NT2/D1 (cell line): ENCODE data around the gene ASCC2.

ENCODE experiments used
- SUZ12 ChIP-seq: IDR thresholded peaks from 2 replicates; pipeline ENCODE4 v1.6.1; 2011; ENCODE audit not compliant: insufficient read length, insufficient read depth; ENCODE audit errors: extremely low read depth
- YY1 ChIP-seq: IDR thresholded peaks from 2 replicates; pipeline ENCODE4 v1.6.1; 2011; ENCODE audit not compliant: insufficient read length, insufficient read depth

DNA sequence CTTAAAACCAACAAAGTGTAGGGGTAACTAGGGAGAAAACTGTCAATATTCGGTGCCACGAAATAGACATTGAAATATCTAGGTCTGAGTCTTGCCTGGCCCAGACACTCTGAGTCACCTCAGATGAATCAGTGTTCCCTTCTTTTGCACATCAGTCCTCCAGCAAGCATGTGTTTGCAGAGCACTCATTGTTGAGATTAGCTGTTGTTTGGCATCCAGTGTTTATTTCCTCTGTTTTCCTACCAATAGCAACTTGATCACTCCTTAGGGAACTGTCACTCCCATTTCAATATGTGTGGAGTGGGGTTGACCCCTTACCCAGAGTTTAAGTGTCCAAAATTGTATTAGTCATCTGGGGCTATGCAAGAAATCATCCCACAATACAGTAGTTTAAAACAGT lies 4.7 kb upstream of the ASCC2 start:
- TF ChIP-seq YY1 (no peak), SUZ12 (no peak)
